Measurements from ENCODE around the gene ATP11C.

GRCh38 chrX:139905051-139905450 is 27.8 kb downstream of the ATP11C start:
- no peak for TF ChIP-seq CTCF (IDR thresholded peaks at IDR 0.05; ENCODE audit: poor library complexity)
- TF ChIP-seq EZH2 (IDR thresholded peaks at IDR 0.05; ENCODE audit: borderline replicate concordance) = no peak
- TF ChIP-seq EZH2phosphoT487 (IDR thresholded peaks at IDR 0.05; ENCODE audit: low read depth, severe bottlenecking, unreplicated experiment) = no peak

Data from hepatocyte (in vitro differentiated cells).